Endodermal cell (in vitro differentiated cells): ENCODE measurements around the gene SLC35F6. TPM values are rescaled to one million over a fixed set of nuclear protein-coding genes. Genes with fewer than 3 reads are reported as not detected.

ENCODE experiments used
- DNase-seq: peaks from one replicate; pipeline ENCODE4 v3.0.0-alpha.2; 2017
- H3K27ac ChIP-seq: 2 replicates; pipeline ENCODE4 v1.5.1; 2013; ENCODE audit warnings: mild to moderate bottlenecking, low read depth, low read length, moderate library complexity
- H3K27me3 ChIP-seq: 2 replicates; pipeline ENCODE4 v1.6.1; 2013; ENCODE audit warnings: mild to moderate bottlenecking, low read length, moderate library complexity; ENCODE audit not compliant: insufficient read depth, control insufficient read depth, poor library complexity, severe bottlenecking
- H3K36me3 ChIP-seq: 2 replicates; pipeline ENCODE4 v1.7.0; 2013; ENCODE audit warnings: mild to moderate bottlenecking, low read length, moderate library complexity; ENCODE audit not compliant: control insufficient read depth, insufficient read depth
- H3K4me1 ChIP-seq: one replicate; pipeline ENCODE4 v1.7.0; 2013; ENCODE audit warnings: low read length; ENCODE audit not compliant: control insufficient read depth, insufficient read depth
- H3K4me3 ChIP-seq: 2 replicates; pipeline ENCODE4 v1.5.1; 2013; ENCODE audit warnings: mild to moderate bottlenecking, low read length, moderate library complexity
- H3K9ac ChIP-seq: 2 replicates; pipeline ENCODE4 v1.6.1; 2013; ENCODE audit warnings: mild to moderate bottlenecking, low read length, moderate library complexity; ENCODE audit not compliant: poor library complexity, severe bottlenecking; ENCODE audit errors: extremely low read depth
- H3K9me3 ChIP-seq: 2 replicates; pipeline ENCODE4 v1.6.1; 2013; ENCODE audit warnings: mild to moderate bottlenecking, low read length, moderate library complexity; ENCODE audit not compliant: control insufficient read depth
- H3K27ac Mint-ChIP-seq: 2 replicates; pipeline ENCODE4 v1.8.0; 2020; ENCODE audit warnings: mixed read lengths
- H3K27me3 Mint-ChIP-seq: 2 replicates; pipeline ENCODE4 v1.8.0; 2021; ENCODE audit warnings: mild to moderate bottlenecking, mixed read lengths; ENCODE audit not compliant: insufficient read depth
- H3K36me3 Mint-ChIP-seq: 2 replicates; pipeline ENCODE4 v1.8.0; 2020; ENCODE audit warnings: low read depth, mixed read lengths
- H3K4me1 Mint-ChIP-seq: 2 replicates; pipeline ENCODE4 v1.8.0; 2020; ENCODE audit warnings: mixed read lengths
- H3K4me3 Mint-ChIP-seq: 2 replicates; pipeline ENCODE4 v1.8.0; 2020; ENCODE audit warnings: mild to moderate bottlenecking, moderate library complexity, mixed read lengths
- H3K9me3 Mint-ChIP-seq: 2 replicates; pipeline ENCODE4 v1.8.0; 2020; ENCODE audit warnings: mild to moderate bottlenecking, mixed read lengths
- CTCF ChIP-seq: fragments of 200-600 bp; sonication (generic); conservative IDR thresholded peaks from 2 replicates; pipeline ENCODE4 v1.5.0; 2021; ENCODE audit warnings: antibody characterized with exemption, mild to moderate bottlenecking
- WGBS, 2 experiments: methylation state at CpG; one replicate each; pipeline versions ENCODE4 v1.1.5 to v1.1.7; 2013; ENCODE audit warnings: missing lambda C conversion rate in 2 of 2, mixed read lengths in 1 of 2; ENCODE audit not compliant: insufficient coverage in 1 of 2, insufficient read length in 1 of 2; 5-methylcytosine and 5-hydroxymethylcytosine counted together
- total RNA-seq, 2 donors: library from RNA; stranded (reverse); fragmentation: NEBNext Ultra II Directional in 1 of 2; extraction: Animal tissue kit (Norgen Biotek cat#: 25700) in 1 of 2; gene quantifications; 2 replicates in 1 of 2; 3 replicates in 1 of 2; pipeline ENCODE4 v1.2.1, GENCODE V29; 2021

The SLC35F6 gene
- total RNA-seq, 2 donors from 2014 or later = 23.3 to 24.8 TPM

DNA sequence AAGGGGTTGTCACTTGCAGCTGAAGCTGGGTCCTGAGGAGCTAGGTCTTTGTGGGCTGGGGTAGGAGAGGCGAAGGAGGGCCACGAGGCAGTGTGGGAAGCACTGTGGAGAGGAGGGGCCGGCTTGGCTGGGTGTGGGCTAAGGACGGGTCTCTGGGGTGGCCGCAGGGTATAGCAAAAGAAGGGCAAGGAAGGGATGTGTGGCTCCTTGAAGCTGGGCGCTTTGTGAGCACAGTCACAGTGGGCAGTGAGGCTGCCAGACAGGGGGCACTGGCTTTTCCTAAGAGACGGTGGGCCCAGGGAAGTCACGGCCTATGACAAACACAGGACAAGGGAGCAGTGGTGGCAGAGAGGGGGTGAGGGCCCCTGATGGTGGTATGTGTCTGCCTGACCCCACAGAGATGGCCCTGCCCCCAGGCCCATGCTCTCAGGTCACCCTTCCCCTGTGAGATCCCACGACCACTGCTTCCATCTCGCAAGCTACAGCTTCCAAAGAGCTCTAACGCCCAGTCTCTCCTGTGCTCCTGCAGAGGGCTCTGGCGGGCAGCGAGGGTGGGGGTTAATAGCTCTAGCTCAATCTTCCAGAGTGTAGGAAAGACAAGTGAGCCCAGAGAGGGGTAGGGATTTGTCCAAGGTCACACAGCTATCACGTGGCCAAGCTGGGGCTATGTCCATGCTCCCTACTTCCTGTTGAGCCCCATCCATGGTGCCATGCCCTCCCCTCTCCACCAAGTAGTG, 39.1 kb upstream of the SLC35F6 start:
- no peaks in the 10 kb centered on the region for H3K27me3 Mint-ChIP-seq
- Histone ChIP-seq H3K9ac (no peak overlapping the region), H3K4me1 (no peaks in the 10 kb centered on the region), H3K36me3 (no peaks in the 10 kb centered on the region), H3K9me3 (no peaks in the 10 kb centered on the region), H3K4me3 (no peak overlapping the region), H3K27ac (no peak overlapping the region), H3K27me3 (no peaks in the 10 kb centered on the region)
- H3K9me3 Mint-ChIP-seq = no peaks in the 10 kb centered on the region
- no peak for DNase-seq
- WGBS, 2 experiments = 85 to 94% methylated on average over 2 to 14 of the region's 14 CpGs
- H3K27ac Mint-ChIP-seq = peak overlapping the region; percentile 56
- no peak overlapping the region for H3K4me3 Mint-ChIP-seq
- H3K36me3 Mint-ChIP-seq = no peaks in the 10 kb centered on the region
- TF ChIP-seq CTCF = no peak
- H3K4me1 Mint-ChIP-seq = peaks cover 7% of the 10 kb centered on the region

DNA sequence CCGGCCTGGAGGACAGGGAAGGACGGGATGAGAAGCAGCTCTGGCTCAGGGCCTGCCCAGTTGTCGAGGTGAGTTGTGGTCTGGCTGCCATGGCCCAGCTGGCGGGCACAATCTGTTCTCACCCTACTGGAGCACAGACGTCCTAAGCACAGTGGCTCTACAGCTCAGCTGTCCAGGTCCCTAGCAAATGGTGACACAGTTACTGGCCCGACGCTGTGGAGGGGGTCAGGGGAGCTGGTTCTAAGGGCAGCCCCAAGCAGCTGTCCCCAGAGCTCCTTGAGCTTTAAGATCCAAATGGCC, 38.6 kb upstream of the SLC35F6 start:
- Histone ChIP-seq H3K4me1 (no peaks in the 10 kb centered on the region), H3K4me3 (no peak overlapping the region), H3K9ac (no peak overlapping the region), H3K36me3 (no peaks in the 10 kb centered on the region), H3K27ac (no peak overlapping the region), H3K9me3 (no peaks in the 10 kb centered on the region), H3K27me3 (no peaks in the 10 kb centered on the region)
- Mint-ChIP-seq H3K27me3 (no peaks in the 10 kb centered on the region), H3K4me1 (peaks cover 6% of the 10 kb centered on the region), H3K9me3 (no peaks in the 10 kb centered on the region), H3K27ac (no peak overlapping the region), H3K4me3 (no peak overlapping the region), H3K36me3 (no peaks in the 10 kb centered on the region)
- DNase-seq = no peak
- no peak for TF ChIP-seq CTCF
- 92 to 93% methylated on average over 3 to 7 of the region's 7 CpGs for WGBS, 2 experiments

DNA sequence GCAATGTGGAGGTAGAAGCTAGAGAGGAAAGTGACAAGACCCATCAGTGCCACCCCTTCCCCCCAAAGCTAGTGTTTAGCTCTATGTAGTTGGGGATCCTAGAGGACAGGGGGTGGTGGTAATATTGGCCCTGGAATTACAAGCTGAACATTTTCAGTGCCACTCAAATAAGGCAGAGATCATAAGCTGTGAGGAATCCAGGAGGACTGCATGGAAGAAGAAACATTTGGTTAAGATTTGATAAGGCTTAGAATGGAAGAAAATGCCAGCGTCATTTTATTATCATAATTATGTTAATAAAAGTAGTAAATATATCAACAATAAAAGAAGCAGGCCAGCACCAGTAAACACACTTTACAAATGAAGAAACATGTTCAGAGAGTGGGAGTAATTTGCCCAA, 37.9 kb upstream of the SLC35F6 start:
- no peak overlapping the region for H3K4me3 Mint-ChIP-seq
- Histone ChIP-seq H3K9ac (no peak overlapping the region), H3K27ac (no peak overlapping the region), H3K4me1 (no peaks in the 10 kb centered on the region), H3K36me3 (no peaks in the 10 kb centered on the region), H3K4me3 (no peak overlapping the region), H3K27me3 (no peaks in the 10 kb centered on the region), H3K9me3 (no peaks in the 10 kb centered on the region)
- H3K27me3 Mint-ChIP-seq = no peaks in the 10 kb centered on the region
- peaks cover 3% of the 10 kb centered on the region for H3K4me1 Mint-ChIP-seq
- H3K27ac Mint-ChIP-seq = no peak overlapping the region
- H3K36me3 Mint-ChIP-seq = no peaks in the 10 kb centered on the region
- no peak for DNase-seq
- no peak for TF ChIP-seq CTCF
- no CpG with 5 or more reads among the region's 1 CpG for WGBS, 2 experiments
- H3K9me3 Mint-ChIP-seq = no peaks in the 10 kb centered on the region
